Measurements from ENCODE around the gene ULK2.

Gene ULK2

GRCh38 chr17:19757536-19758180 lies 110.1 kb downstream of the ULK2 start:
- Histone ChIP-seq H3K4me3 (replicated peaks; ENCODE audit: low read depth, low read length) (no peak overlapping the region), H3K36me3 (ENCODE audit: control insufficient read depth, insufficient read depth, low read length) (no peaks in the 10 kb centered on the region), H3K27me3 (replicated peaks; ENCODE audit: control insufficient read depth, insufficient read depth, low read length) (no peaks in the 10 kb centered on the region)
- TF ChIP-seq CTCF (IDR thresholded peaks at IDR 0.05; ENCODE audit: insufficient read depth, low read length, poor library complexity, severe bottlenecking): no peak
- DNase-seq (ENCODE audit: extremely low read depth, insufficient read length): no peak

- Histone ChIP-seq H3K4me3 (replicated peaks; ENCODE audit: low read depth, low read length) (no peak overlapping the region), H3K36me3 (ENCODE audit: control insufficient read depth, insufficient read depth, low read length) (no peaks in the 10 kb centered on the region), H3K27me3 (replicated peaks; ENCODE audit: control insufficient read depth, insufficient read depth, low read length) (no peaks in the 10 kb centered on the region)
- no peak for DNase-seq (ENCODE audit: extremely low read depth, insufficient read length)
- no peak for TF ChIP-seq CTCF (IDR thresholded peaks at IDR 0.05; ENCODE audit: insufficient read depth, low read length, poor library complexity, severe bottlenecking)
These were observed 111.2 kb downstream of the ULK2 start for GRCh38 chr17:19756546-19756945.

- DNase-seq (ENCODE audit: extremely low read depth, insufficient read length): peak; percentile 56
- H3K36me3 ChIP-seq (ENCODE audit: control insufficient read depth, insufficient read depth, low read length): no peaks in the 10 kb centered on the region
- TF ChIP-seq CTCF (IDR thresholded peaks at IDR 0.05; ENCODE audit: insufficient read depth, low read length, poor library complexity, severe bottlenecking): no peak
- H3K4me3 ChIP-seq (replicated peaks; ENCODE audit: low read depth, low read length): no peak overlapping the region
- no peaks in the 10 kb centered on the region for H3K27me3 ChIP-seq (replicated peaks; ENCODE audit: control insufficient read depth, insufficient read depth, low read length)
These were observed 111.8 kb downstream of the ULK2 start for GRCh38 chr17:19755821-19756510.

- no peaks in the 10 kb centered on the region for H3K36me3 ChIP-seq (ENCODE audit: control insufficient read depth, insufficient read depth, low read length)
- peak; percentile 21 for TF ChIP-seq CTCF (IDR thresholded peaks at IDR 0.05; ENCODE audit: insufficient read depth, low read length, poor library complexity, severe bottlenecking)
- no peak for DNase-seq (ENCODE audit: extremely low read depth, insufficient read length)
- no peaks in the 10 kb centered on the region for H3K27me3 ChIP-seq (replicated peaks; ENCODE audit: control insufficient read depth, insufficient read depth, low read length)
- no peak overlapping the region for H3K4me3 ChIP-seq (replicated peaks; ENCODE audit: low read depth, low read length)
These were observed 112.3 kb downstream of the ULK2 start for GRCh38 chr17:19755392-19755791.

- no peak for TF ChIP-seq CTCF (IDR thresholded peaks at IDR 0.05; ENCODE audit: insufficient read depth, low read length, poor library complexity, severe bottlenecking)
- H3K27me3 ChIP-seq (replicated peaks; ENCODE audit: control insufficient read depth, insufficient read depth, low read length): no peaks in the 10 kb centered on the region
- no peaks in the 10 kb centered on the region for H3K36me3 ChIP-seq (ENCODE audit: control insufficient read depth, insufficient read depth, low read length)
- DNase-seq (ENCODE audit: extremely low read depth, insufficient read length): no peak
- no peak overlapping the region for H3K4me3 ChIP-seq (replicated peaks; ENCODE audit: low read depth, low read length)
These were observed 113.9 kb downstream of the ULK2 start for GRCh38 chr17:19753661-19754463.
